Measurements from ENCODE around the gene TIMM50. TPM values are rescaled to one million over a fixed set of nuclear protein-coding genes. Genes with fewer than 3 reads are reported as not detected.

TIMM50 gene
- total and polyA plus RNA-seq, 2 of the 13 experiments (the other 11 are each of a cell fraction or from before 2014, with no cell fraction given) = 91.1 to 92.5 TPM

GRCh38 chr19:39502640-39503417, 22.2 kb downstream of the TIMM50 start (continued):
- TF ChIP-seq THAP9 (CRISPR knock-in tag; IDR thresholded peaks at IDR 0.05; ENCODE audit: borderline replicate concordance) = peak; percentile 53; the same call in 1 of the 2 replicates
- peak; percentile 96 for TF ChIP-seq ZNF672 (CRISPR knock-in tag; IDR thresholded peaks at IDR 0.05)
- peak; percentile 99 for TF ChIP-seq NKX3-1 (CRISPR knock-in tag; IDR thresholded peaks at IDR 0.05)
- TF ChIP-seq BCL3 (CRISPR knock-in tag; IDR thresholded peaks at IDR 0.05) = peak; percentile 100
- peak; percentile 83 for TF ChIP-seq MIXL1 (CRISPR knock-in tag; IDR thresholded peaks at IDR 0.05)
- peak; percentile 93 for TF ChIP-seq MXD4 (CRISPR knock-in tag; IDR thresholded peaks at IDR 0.05)
- TF ChIP-seq ZNF775 (CRISPR knock-in tag; IDR thresholded peaks at IDR 0.05; ENCODE audit: borderline replicate concordance) = 0 out of 2 replicates have a peak, but pooled peaks have one; percentile 29
- no peak for TF ChIP-seq REST (IDR thresholded peaks at IDR 0.05; ENCODE audit: borderline replicate concordance in 1 of 2, low read depth in 1 of 2, low read length in 2 of 2)
- TF ChIP-seq THYN1 (CRISPR knock-in tag; IDR thresholded peaks at IDR 0.05; ENCODE audit: borderline replicate concordance, low read depth) = no peak
- TF ChIP-seq ZNF609 (CRISPR knock-in tag; IDR thresholded peaks at IDR 0.05; ENCODE audit: borderline replicate concordance) = no peak
- TF ChIP-seq ZNF232 (CRISPR knock-in tag; IDR thresholded peaks at IDR 0.05; ENCODE audit: borderline replicate concordance) = peak; percentile 93
- peak; percentile 78 for TF ChIP-seq TFE3 (CRISPR knock-in tag; IDR thresholded peaks at IDR 0.05)
- TF ChIP-seq FOXA1 (IDR thresholded peaks at IDR 0.05) = no peak
- no peak for TF ChIP-seq FOXA1 (CRISPR knock-in tag; IDR thresholded peaks at IDR 0.05)

Data from HepG2 (cell line).